Glomerular visceral epithelial cell (primary cell): ENCODE results near the gene WDR6.

Experiments used
- DNase-seq: peaks from one replicate; pipeline ENCODE4 v3.0.0-alpha.2; 2016; ENCODE audit errors: extremely low spot score

WDR6 gene, protein sequence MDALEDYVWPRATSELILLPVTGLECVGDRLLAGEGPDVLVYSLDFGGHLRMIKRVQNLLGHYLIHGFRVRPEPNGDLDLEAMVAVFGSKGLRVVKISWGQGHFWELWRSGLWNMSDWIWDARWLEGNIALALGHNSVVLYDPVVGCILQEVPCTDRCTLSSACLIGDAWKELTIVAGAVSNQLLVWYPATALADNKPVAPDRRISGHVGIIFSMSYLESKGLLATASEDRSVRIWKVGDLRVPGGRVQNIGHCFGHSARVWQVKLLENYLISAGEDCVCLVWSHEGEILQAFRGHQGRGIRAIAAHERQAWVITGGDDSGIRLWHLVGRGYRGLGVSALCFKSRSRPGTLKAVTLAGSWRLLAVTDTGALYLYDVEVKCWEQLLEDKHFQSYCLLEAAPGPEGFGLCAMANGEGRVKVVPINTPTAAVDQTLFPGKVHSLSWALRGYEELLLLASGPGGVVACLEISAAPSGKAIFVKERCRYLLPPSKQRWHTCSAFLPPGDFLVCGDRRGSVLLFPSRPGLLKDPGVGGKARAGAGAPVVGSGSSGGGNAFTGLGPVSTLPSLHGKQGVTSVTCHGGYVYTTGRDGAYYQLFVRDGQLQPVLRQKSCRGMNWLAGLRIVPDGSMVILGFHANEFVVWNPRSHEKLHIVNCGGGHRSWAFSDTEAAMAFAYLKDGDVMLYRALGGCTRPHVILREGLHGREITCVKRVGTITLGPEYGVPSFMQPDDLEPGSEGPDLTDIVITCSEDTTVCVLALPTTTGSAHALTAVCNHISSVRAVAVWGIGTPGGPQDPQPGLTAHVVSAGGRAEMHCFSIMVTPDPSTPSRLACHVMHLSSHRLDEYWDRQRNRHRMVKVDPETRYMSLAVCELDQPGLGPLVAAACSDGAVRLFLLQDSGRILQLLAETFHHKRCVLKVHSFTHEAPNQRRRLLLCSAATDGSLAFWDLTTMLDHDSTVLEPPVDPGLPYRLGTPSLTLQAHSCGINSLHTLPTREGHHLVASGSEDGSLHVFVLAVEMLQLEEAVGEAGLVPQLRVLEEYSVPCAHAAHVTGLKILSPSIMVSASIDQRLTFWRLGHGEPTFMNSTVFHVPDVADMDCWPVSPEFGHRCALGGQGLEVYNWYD

GRCh38 chr3:49007068-49007770 is at the start of gene WDR6:
Gene WDR6 (plus strand): TSS chr3:49007391. CDS start chr3:49007432, 41 bp downstream.
- peak; percentile 97 for DNase-seq

DNA sequence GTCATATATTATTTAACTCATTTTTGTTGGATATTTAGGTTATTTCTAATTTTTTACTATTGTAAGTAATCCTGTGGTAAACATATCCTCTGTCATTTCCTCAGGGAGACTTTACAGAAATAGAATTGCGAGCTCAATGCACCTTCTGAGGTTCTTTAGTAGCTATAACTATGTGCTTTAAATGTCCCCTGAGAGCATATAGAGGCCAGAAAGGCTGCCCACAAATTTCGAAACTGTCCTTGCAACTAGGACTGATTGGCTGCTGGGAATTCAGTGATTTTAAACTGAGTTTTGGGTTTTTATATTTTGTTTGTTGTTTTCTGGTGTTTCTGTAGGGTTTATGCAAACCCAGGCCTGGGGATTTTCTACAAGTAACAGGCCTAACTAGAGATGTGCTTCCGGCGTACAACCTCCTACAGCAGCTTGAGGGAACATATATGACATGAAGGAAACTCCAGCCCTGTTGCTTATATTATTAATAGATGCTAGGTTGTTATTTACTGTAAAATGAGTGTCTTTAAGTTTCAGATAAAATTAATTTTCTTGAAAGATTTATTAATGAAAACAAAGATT is 46.3 kb upstream of the WDR6 start:
- DNase-seq: no peak

DNA sequence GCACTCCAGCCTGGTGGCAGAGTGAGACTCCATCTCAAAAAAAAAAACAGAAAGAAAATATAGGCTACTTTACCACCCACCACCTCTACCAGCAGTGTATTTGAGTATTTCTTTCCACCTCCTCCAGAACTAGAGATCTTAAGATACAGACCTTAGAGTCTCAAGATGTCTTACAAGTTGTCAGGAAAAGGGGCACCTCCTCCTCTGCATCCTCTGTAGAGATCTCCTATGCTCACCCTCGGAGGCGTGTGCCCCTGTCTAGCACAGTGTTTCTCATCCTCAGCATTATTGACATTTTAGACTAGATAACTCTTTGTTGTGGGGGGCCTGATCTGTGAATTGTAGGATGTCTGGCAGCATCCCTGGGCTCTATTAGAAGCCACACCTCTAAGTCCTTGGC is 44.9 kb upstream of the WDR6 start:
- no peak for DNase-seq

- DNase-seq: no peak
Observed at GRCh38 chr3:48962939-48963338, 44.3 kb upstream of the WDR6 start.

GRCh38 chr3:48963591-48963990 is 43.6 kb upstream of the WDR6 start:
- no peak for DNase-seq

DNA sequence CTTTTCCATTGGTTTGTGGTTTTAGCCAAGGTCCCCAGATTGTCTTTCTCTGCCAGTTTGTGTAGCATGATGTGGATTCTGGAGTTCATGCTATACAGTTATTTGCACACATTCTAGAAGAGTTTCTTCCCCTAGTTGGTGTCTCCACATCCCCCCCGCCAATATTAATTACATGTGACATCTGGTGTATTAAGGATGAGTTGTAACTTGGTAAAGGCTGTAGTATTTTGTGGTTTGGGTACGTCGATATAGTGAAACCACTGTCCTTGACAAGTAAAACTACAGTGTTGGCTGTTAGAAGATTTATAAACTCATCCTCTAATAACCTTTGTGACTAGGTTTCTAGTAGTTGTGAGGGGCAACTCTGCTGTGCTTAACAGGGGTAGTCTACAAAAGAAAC is 40.8 kb upstream of the WDR6 start:
- no peak for DNase-seq

GRCh38 chr3:48966876-48967361 is 40.3 kb upstream of the WDR6 start:
- DNase-seq: no peak

DNA sequence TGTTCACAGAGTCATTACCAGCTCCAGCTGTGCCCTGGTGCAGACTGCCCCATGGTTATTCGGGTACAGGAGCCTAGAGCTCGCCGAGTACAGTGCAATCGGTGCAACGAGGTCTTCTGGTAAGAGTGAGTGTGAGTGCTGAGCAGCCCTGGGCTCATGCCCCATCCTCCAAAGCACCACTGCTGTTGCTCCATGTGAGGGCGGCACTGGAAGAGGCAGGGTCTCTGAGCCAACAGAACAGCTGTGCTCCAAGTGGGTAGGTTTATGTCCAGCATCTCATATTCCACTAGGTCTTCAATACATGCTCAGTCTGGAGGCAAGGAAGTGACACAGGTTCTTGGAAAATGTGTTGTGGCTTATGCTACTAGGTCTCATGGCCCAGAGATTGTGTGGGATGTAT is 36.6 kb upstream of the WDR6 start:
- DNase-seq: no peak

- no peak for DNase-seq
Observed at GRCh38 chr3:48974076-48974864, 32.9 kb upstream of the WDR6 start.

DNA sequence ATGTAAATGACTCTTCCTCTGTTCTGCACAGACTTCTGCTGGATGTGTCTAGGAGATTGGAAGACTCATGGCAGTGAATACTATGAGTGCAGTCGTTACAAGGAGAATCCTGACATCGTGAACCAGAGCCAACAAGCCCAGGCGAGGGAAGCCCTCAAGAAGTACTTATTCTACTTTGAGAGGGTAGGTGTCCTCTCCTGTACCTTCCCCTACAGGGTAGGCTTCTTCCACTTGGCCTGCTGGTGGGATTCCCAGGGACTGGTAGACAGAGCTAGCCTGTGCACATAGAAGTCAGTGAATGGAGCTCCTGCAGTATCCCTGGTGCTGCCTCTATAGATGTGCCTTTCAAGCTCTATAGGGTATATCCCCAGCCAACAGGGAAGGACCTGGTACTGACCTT is 27.7 kb upstream of the WDR6 start:
- no peak for DNase-seq

DNA sequence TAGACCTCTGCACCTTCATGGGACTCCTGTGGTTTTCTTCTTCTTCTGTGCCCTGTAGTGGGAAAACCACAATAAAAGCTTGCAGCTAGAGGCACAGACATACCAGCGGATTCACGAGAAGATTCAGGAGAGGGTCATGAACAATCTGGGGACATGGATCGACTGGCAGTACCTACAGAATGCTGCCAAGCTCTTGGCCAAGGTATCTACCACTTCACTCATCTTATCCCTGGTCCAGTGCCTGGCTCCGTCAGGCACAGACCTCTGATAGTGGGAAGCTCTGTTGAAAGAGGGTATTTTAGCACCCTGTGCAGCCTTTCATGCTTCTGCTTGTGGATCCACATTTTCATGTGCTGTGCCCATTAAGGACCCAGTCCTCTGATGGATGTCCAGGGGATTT is 26.9 kb upstream of the WDR6 start:
- DNase-seq: no peak

DNA sequence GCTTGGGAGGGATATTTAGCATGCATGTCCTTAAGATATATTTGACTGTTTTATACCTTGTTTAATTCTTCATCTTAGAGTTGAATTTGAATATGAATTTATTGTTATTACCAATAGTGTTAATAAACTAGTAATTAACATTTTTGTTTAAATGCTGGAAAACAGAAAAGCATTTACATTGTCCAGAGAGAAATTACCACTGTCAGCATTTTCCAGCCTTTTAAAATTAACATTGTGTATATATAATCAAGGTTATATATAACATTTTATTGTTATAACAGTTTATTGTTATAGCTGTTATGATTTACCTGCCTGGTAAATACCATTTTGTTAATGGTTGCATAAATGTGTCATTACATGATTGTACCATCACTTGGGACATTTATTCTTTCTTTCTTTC is 25.2 kb upstream of the WDR6 start:
- no peak for DNase-seq

GRCh38 chr3:48982686-48983085 is 24.5 kb upstream of the WDR6 start:
- DNase-seq: no peak

GRCh38 chr3:48983096-48983495 is 24.1 kb upstream of the WDR6 start:
- DNase-seq: no peak

DNA sequence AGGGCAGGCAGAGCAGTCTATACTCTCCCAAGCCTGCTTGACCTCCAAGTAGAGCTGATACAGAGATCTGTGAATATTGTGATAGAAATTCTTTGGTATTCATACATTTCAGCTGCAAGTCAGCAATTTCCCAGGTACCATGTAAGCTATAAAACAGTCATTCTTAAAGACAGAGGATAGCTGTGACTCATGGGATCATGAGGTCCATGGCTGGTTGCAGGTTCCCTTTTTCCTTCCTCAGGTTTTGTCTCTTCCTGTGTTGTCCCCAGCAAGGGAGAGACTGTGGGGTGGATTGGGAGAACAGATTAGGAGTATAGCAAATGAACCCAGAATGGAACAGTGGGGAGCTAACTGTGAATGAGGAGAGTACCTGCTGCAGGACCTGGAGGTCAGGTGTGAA is 22.5 kb upstream of the WDR6 start:
- no peak for DNase-seq

DNA sequence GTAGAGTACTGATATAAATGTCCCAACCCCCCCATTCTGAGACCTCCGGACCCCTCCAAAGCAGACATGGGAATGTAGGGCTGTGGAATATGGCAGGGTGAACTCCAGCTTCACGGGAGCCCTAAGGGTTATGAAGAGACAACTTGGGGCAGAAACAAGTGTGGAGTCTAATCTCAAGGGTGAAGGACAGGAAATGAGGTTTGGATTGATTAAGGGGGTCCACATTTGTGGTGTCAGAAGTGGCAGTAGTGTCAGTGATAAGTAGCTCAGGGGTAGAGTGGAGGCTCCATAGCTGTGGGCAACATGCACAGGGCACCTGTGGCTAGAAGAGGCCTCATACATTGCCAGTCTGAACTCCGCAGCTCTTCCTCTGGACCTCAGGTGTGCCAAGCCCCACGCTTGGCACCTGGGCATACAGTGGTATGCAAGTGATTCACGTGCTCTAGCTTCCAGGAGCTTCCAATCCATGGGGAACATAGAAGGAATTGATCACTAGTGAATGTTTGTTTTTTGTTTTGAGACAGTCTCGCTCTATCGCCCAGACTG is 21.3 kb upstream of the WDR6 start:
- DNase-seq: no peak

DNA sequence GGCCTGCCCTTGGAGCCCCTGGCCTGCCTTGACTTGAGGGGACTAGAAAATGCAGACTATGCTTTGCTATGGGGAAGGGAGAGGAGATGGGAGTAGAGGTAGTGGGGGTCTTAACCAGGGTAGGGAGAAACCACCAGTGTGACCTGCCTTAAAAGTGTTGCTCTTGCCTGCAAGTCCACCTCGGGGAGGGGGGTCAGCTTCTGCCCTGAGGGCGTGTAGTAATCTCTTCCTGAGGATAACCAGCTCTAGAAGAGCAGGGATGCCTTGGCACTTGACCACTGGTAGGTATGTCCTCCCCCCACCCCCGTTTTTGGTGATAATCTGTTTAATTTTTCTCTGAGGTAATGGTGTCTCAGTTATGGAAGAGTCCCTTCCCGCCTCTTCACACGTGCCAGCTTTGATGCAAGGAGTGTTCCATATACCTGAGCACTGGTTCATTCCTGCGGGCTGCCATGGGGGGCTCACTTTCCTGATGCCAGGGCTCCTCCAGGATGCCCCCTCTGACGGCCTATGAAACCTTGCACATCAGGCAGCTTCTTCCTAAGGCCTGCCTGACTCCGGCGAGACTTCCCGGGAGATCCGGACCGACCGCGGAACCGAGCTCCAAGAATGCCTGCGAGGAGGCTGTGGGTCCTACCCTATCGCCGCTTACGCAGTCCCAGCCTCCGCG is 17.9 kb upstream of the WDR6 start:
- no peak for DNase-seq

GRCh38 chr3:48989796-48990635 is 17.2 kb upstream of the WDR6 start, which contains the start of gene P4HTM:
Gene P4HTM (plus strand): TSS chr3:48990241. CDS start chr3:48990257, 16 bp downstream.
- DNase-seq: peak; percentile 93
